A549 (cell line): Measurements from ENCODE around the gene LOC128125822.

Source experiments
- HOXA7 ChIP-seq: fragments of 250-450 bp; sonication (Bioruptor Pico); IDR thresholded peaks from 2 replicates; pipeline ENCODE4 v1.5.0; 2020; ENCODE audit warnings: mild to moderate bottlenecking, moderate library complexity
- JUN ChIP-seq, 2 experiments: fragments of >200 bp; sonication (Bioruptor Twin); formaldehyde crosslinking; IDR thresholded peaks; 2 replicates in 1 of 2; 3 replicates in 1 of 2; pipeline ENCODE4 v1.6.1; 2016 to 2017
- MAZ ChIP-seq: fragments of 150-350 bp; IDR thresholded peaks from 2 replicates; pipeline ENCODE4 v1.6.1; 2014; ENCODE audit warnings: antibody characterized with exemption, low read depth, low read length, borderline replicate concordance
- RARB ChIP-seq: fragments of 250-450 bp; sonication (Bioruptor Pico); IDR thresholded peaks from 2 replicates; pipeline ENCODE4 v1.8.0; 2021; ENCODE audit warnings: mild to moderate bottlenecking, moderate library complexity
- RCOR1 ChIP-seq: fragments of 150-350 bp; IDR thresholded peaks from 2 replicates; pipeline ENCODE4 v1.6.1; 2014; ENCODE audit warnings: antibody characterized with exemption, low read length, low read depth
- TF ChIP-seq, protein P1 (sequence below): fragments of >200 bp; sonication (Bioruptor Twin); formaldehyde crosslinking; IDR thresholded peaks from 3 replicates; pipeline ENCODE4 v1.5.1; 2016

DNA sequence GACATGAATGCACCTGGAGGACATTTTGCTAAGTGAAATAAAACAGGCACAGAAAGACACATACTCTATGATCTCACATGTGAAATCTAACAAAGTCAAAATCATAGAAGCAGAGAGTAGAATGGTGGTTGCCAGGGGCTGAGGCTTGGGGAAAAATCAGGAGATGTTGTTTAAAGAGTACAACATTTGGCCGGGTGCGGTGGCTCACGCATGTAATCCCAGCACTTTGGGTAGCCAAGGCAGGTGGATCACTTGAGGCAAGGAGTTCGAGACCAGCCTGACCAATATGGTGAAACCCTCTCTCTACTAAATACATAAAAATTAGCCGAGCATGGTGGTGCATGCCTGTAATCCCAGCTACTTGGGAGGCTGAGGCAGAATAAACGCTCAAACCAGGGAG is 26.0 kb upstream of the LOC128125822 start:
- no peak for TF ChIP-seq JUN (IDR thresholded peaks at IDR 0.05)
- TF ChIP-seq, protein P1, sequence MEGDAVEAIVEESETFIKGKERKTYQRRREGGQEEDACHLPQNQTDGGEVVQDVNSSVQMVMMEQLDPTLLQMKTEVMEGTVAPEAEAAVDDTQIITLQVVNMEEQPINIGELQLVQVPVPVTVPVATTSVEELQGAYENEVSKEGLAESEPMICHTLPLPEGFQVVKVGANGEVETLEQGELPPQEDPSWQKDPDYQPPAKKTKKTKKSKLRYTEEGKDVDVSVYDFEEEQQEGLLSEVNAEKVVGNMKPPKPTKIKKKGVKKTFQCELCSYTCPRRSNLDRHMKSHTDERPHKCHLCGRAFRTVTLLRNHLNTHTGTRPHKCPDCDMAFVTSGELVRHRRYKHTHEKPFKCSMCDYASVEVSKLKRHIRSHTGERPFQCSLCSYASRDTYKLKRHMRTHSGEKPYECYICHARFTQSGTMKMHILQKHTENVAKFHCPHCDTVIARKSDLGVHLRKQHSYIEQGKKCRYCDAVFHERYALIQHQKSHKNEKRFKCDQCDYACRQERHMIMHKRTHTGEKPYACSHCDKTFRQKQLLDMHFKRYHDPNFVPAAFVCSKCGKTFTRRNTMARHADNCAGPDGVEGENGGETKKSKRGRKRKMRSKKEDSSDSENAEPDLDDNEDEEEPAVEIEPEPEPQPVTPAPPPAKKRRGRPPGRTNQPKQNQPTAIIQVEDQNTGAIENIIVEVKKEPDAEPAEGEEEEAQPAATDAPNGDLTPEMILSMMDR: no peak
- no peak for TF ChIP-seq HOXA7
- TF ChIP-seq MAZ: no peak
- no peak for TF ChIP-seq RCOR1
- TF ChIP-seq RARB: no peak
